Right lobe of liver (tissue), 4 donors: ENCODE results near the gene MRPS26.

ENCODE experiments used
- POLR2A ChIP-seq: fragments of 450-650 bp; IDR thresholded peaks from one replicate; pipeline ENCODE4 v1.6.1; 2017; ENCODE audit warnings: antibody characterized with exemption, mild to moderate bottlenecking
- TF ChIP-seq, protein P1 (sequence below), 4 donors: fragments of 200-600 bp in 3 of 4; fragments of 450-650 bp in 1 of 4; IDR thresholded peaks; one replicate each; pipeline versions ENCODE4 v1.5.1 to v1.8.0; 2016 to 2022; ENCODE audit warnings: antibody characterized with exemption in 4 of 4, mild to moderate bottlenecking in 2 of 4
- donor health status: DM: no; HTN: no; CAD: no.
- donor health status: DM: no; HTN: no; CAD: no.
- donor health status: DM: no; HTN: yes; CAD: no.

DNA sequence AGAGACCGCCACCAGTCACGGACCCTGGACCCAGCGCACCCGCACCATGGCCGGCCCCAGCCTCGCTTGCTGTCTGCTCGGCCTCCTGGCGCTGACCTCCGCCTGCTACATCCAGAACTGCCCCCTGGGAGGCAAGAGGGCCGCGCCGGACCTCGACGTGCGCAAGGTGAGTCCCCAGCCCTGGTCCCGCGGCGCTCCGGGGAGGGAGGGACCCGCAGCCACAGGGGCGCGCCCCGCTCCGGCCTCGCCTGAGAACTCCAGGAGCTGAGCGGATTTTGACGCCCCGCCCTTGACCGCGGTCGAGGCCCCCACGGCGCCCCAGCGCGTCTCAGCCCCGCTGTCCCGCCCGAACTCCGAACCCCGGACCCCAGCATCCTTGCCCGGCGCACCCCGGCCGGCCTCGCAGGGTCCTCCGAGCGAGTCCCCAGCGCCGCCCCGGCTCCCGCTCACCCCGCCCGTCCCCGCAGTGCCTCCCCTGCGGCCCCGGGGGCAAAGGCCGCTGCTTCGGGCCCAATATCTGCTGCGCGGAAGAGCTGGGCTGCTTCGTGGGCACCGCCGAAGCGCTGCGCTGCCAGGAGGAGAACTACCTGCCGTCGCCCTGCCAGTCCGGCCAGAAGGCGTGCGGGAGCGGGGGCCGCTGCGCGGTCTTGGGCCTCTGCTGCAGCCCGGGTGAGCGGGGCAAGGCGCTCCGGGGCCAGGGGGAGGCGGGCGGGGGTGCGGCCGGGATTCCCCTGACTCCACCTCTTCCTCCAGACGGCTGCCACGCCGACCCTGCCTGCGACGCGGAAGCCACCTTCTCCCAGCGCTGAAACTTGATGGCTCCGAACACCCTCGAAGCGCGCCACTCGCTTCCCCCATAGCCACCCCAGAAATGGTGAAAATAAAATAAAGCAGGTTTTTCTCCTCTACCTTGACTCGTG is 26.0 kb downstream of the MRPS26 start, which contains the start of gene OXT:
- TF ChIP-seq, protein P1, sequence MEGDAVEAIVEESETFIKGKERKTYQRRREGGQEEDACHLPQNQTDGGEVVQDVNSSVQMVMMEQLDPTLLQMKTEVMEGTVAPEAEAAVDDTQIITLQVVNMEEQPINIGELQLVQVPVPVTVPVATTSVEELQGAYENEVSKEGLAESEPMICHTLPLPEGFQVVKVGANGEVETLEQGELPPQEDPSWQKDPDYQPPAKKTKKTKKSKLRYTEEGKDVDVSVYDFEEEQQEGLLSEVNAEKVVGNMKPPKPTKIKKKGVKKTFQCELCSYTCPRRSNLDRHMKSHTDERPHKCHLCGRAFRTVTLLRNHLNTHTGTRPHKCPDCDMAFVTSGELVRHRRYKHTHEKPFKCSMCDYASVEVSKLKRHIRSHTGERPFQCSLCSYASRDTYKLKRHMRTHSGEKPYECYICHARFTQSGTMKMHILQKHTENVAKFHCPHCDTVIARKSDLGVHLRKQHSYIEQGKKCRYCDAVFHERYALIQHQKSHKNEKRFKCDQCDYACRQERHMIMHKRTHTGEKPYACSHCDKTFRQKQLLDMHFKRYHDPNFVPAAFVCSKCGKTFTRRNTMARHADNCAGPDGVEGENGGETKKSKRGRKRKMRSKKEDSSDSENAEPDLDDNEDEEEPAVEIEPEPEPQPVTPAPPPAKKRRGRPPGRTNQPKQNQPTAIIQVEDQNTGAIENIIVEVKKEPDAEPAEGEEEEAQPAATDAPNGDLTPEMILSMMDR (IDR thresholded peaks at IDR 0.05): no peak
- TF ChIP-seq POLR2A: no peak
